HT-29 (cell line): ENCODE results near the gene ITPRIPL2. TPM values are rescaled to one million over a fixed set of nuclear protein-coding genes. Genes with fewer than 3 reads are reported as not detected.
A peak's percentile ranks its signal among the peaks of the same experiment; 100 is the strongest.

Experiments used
- DNase-seq: peaks from one replicate; pipeline ENCODE4 v3.0.0-alpha.2; 2015; ENCODE audit warnings: low spot score
- total RNA-seq: library from RNA; depleted of rRNA; stranded (reverse); fragments of >200 nt; shearing (Covaris generic); gene quantifications from 2 replicates; pipeline ENCODE4 v1.2.3, GENCODE V29; 2014

ITPRIPL2 gene
- total RNA-seq, 1 experiment from 2014 or later, result 19.5 TPM

- DNase-seq, result no peak
These were observed 5.8 kb downstream of the ITPRIPL2 start for GRCh38 chr16:19119564-19119963.

GRCh38 chr16:19123535-19124178 is 9.9 kb downstream of the ITPRIPL2 start:
- peak; percentile 19 for DNase-seq

- no peak for DNase-seq
These were observed 12.5 kb downstream of the ITPRIPL2 start for GRCh38 chr16:19126300-19126699.

- no peak for DNase-seq
These were observed 13.4 kb downstream of the ITPRIPL2 start for GRCh38 chr16:19127205-19127604.

GRCh38 chr16:19127674-19128131 is 13.9 kb downstream of the ITPRIPL2 start:
- DNase-seq, result no peak

GRCh38 chr16:19128454-19129200 is 14.9 kb downstream of the ITPRIPL2 start:
- no peak for DNase-seq

- DNase-seq, result no peak
These were observed 16.6 kb downstream of the ITPRIPL2 start for GRCh38 chr16:19130385-19130784.

GRCh38 chr16:19130852-19131824 is 17.4 kb downstream of the ITPRIPL2 start:
- DNase-seq, result no peak

- no peak for DNase-seq
These were observed 18.1 kb downstream of the ITPRIPL2 start for GRCh38 chr16:19131825-19132218.

- DNase-seq, result no peak
These were observed 18.5 kb downstream of the ITPRIPL2 start for GRCh38 chr16:19132255-19132654.

GRCh38 chr16:19132898-19133297 is 19.1 kb downstream of the ITPRIPL2 start:
- no peak for DNase-seq

- DNase-seq, result no peak
These were observed 19.8 kb downstream of the ITPRIPL2 start for GRCh38 chr16:19133600-19133999.

GRCh38 chr16:19135201-19135842 is 21.6 kb downstream of the ITPRIPL2 start:
- no peak for DNase-seq

- DNase-seq, result no peak
These were observed 22.2 kb downstream of the ITPRIPL2 start for GRCh38 chr16:19135896-19136438.

GRCh38 chr16:19136549-19137196 is 22.9 kb downstream of the ITPRIPL2 start:
- no peak for DNase-seq

- DNase-seq, result no peak
These were observed 23.7 kb downstream of the ITPRIPL2 start for GRCh38 chr16:19137201-19138128.

- DNase-seq, result no peak
These were observed 24.8 kb downstream of the ITPRIPL2 start for GRCh38 chr16:19138601-19139000.

GRCh38 chr16:19139436-19140091 is 25.8 kb downstream of the ITPRIPL2 start:
- DNase-seq, result no peak

- no peak for DNase-seq
These were observed 26.6 kb downstream of the ITPRIPL2 start for GRCh38 chr16:19140396-19140795.
